NCI-H82 treated with DMSO at 0.1 percent for 48 hours (cell line): Measurements from ENCODE around the gene TEK.
A peak's percentile ranks its signal among the peaks of the same experiment; 100 is the strongest.
"Not testable (repeated sequence)": the region's sequence is repeated elsewhere in the genome, so short reads cannot be mapped to it uniquely, and the experiment has no call there.

ENCODE experiments used
- DNase-seq: peaks from one replicate; lab custom pipeline; 2025; ENCODE audit not compliant: unreplicated experiment; lab: John Stamatoyannopoulos, UW

Gene TEK

DNA sequence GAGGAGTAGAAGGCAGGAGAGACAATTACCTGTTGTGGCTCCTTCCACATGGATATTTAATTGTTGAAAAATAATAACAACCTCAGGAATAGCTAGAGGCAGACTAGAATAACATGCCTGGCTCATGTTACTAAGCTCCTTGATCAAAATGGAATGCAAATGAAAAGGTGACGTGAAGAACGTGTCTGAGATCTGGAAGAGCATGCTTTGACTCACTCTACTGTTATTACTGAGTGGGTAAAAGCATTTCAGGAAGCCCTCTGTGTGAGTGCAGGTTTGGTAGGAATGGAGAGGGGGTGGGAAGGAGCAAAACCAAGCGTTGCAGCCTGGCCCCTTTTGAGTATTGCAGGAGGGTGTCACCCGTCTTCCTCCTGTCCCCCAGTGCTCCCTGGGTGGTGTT, 103.2 kb downstream of the TEK start:
- no peak for DNase-seq

DNA sequence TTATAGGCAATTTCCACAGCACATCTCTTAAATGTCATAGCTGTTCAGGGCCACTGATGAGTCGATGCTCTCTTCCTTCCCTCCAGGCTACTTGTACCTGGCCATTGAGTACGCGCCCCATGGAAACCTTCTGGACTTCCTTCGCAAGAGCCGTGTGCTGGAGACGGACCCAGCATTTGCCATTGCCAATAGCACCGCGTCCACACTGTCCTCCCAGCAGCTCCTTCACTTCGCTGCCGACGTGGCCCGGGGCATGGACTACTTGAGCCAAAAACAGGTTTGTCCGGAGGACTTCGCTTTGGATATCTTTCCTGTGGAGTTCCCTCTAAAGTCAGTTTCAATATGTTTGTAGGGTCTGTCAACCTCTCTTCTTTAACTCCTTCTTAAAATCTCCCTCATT, 103.6 kb downstream of the TEK start:
- no peak for DNase-seq

DNA sequence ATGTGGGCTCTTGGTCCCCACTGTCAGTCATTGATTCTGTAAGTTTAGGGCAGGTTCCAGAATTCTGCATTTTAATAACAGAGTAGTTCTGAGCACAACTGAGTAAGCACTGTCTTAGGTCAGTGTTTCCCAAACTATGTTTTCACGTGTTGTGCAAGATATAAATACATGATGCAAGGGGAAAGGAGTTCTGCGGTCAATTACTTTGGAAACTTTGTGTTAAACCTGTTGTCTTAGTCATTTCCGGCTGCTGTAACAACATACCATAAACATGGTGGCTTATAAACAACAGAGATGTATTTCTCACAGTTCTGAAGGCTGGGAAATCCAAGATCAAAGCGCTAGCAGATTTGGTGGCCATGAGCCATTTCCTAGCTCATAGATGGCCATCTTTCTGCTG, 118.2 kb downstream of the TEK start:
- no peak for DNase-seq

DNA sequence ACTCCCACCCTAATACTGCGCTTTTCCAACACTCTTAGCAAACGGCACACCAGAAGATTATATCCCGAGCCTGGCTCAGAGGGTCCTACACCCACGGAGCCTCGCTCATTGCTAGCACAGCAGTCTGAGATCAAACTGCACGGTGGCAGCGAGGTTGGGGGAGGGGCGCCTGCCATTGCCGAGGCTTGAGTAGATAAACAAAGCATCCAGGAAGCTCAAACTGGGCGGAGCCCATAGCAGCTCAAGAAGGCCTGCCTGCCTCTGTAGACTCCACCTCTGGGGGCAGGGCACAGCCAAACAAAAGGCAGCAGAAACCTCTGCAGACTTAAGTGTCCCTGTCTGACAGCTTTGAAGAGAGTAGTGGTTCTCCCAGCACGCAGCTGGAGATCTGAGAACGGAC, 130.6 kb downstream of the TEK start:
- not testable (repeated sequence) for DNase-seq

DNA sequence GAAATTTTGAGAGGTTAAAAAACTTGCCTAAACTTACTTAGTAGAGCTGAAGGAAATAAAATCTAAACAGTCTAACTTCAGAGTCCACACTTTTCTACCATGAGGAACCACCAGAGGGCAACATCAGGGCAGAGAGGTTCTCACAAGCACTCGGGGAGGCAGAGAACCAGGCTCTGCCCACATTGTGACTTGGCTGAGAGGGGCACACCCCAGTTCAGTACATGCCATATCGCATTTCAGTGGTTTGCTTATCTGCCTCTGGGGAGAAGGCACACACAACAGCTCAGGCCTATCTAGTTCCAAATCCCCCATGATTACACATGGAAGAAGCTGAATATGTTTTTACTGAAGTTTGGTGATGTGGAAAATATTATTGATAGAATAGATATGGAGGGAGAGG, 138.7 kb downstream of the TEK start:
- no peak for DNase-seq

DNA sequence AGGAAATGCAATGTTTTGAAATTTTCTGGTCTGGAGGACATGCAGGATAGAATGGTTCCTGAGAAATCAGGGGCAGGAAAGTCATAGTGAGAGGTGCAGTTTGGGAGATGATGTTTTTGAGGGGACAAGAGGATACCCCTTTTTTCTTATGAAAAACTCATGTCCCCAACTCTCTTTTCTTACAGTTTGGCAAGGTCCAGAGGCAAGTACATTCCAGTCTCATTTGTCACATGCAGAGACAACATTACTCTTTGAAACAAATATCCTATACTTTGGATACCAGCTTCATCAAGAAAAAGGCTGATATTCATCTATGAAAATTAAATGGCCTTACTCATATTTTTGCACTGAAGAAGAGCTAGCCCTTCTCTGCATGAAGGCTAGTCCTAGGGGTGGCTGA, 139.7 kb downstream of the TEK start:
- no peak for DNase-seq

DNA sequence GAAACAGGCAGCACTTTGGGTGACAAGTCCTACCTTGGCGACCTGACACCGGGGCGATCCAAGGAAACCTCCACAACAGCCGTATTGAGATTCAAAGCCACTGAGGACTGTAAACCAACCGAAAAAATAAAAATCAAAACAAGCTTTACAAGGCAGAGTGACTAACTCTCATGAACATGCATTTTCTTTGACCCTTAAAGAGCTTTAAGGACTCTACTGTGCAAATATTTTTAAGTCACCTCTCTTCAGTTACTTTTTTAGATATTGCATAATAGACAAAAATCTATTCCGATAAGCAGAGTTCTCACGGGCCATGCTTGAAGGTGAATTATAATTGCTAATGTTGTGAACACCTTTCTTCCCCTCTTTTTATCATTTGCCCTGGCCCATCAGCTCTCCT, 149.6 kb downstream of the TEK start:
- no peak for DNase-seq

DNA sequence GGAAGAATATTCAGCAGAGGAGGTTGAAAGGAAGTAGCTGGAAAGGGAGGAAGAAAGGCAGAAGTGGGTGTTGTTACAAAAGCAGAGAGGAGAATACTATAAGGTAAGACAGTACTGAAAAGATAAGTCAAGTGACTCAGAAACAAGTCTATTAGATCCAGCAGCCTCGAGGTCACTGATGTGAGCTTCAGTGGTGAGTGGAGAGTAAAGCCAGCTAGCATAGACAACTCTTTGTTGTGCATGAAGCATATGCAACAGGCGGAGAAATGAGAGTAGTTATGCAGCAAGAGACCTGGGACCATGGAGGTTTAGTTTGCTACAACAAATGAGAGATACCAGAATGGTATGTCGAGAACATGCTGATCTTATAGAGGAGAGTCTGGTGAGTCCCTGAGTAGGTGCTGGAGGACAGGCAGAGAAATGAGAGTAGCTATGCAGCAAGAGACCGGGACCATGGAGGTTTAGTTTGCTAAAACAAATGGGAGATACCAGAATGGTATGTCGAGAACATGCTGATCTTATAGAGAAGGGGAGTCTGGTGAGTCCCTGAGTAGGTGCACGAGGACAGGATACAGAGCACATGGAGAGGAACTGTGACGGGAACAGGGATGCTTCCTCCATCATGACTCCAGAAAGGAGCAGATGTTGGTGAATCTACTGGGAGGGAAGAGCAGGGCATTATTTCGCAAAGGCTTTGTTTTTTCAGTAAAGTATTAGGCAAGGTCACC, 151.9 kb downstream of the TEK start:
- no peak for DNase-seq

DNA sequence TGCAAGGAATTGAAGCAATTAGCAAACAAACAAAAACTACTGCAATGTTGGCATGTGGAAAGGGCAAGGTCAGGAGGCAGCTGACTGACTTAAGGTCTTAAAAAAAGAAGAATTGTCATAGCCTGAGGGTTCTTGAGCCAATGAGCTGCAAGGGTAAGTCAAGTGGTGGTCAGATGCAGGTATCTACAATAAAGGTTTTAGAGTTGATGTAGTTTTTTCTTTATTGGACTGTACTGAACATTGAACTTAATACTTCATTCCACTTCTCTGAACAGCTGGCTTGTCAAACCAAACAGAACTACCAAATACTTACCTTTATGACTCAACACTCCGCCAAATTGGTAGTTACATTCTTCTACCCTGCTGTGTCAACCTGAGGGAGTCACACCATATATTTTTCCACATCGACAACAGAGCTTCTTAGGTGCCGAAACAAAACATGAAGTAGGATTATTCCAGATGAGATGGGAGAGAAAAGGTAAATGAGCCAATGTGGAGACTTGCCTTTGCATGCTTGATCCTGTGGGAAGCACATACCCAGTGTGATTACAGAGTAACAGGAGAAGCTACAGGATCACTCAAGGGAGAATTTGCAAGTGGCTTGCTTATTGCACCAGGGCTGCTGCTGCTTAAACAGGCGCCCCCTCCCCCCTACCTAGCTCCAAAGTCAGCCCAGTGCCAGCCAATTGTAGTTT, 152.6 kb downstream of the TEK start:
- no peak for DNase-seq

DNA sequence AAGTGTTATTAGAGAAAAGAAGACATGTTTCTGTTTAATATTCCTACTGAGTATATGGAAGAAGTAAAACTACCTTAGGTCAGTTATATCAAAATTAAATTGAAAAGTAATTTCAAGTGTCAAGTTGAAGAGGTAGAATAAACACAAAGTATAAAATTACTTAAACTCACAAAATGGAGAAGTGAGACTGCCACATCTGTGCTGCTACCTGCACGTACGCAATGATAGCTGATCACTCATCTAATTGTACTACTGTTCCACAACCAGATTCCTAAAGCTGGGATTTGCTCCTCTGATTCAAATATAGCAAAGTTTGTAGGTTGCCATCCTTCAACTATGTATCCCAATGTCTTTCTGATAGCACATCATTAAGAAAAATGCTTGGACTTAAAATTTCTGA, 163.1 kb downstream of the TEK start:
- DNase-seq = no peak

DNA sequence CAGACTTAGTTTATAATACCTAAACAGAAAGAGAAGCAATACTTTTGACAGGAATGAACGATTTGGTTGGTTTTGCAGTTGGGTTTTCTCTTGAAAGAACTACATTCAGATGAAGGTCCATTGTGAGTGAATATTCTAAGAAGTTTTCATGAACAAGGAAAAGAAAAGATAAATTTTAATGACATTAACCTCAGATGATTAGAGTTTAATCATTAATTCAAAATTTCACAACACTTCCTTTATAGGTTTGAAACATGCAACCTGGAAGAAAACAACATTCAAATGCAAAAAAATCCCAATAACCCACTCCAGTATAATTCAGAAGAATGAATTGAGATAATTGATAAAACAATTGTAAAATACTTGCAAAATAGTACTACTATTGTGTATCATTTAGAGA, 164.2 kb downstream of the TEK start:
- no peak for DNase-seq

DNA sequence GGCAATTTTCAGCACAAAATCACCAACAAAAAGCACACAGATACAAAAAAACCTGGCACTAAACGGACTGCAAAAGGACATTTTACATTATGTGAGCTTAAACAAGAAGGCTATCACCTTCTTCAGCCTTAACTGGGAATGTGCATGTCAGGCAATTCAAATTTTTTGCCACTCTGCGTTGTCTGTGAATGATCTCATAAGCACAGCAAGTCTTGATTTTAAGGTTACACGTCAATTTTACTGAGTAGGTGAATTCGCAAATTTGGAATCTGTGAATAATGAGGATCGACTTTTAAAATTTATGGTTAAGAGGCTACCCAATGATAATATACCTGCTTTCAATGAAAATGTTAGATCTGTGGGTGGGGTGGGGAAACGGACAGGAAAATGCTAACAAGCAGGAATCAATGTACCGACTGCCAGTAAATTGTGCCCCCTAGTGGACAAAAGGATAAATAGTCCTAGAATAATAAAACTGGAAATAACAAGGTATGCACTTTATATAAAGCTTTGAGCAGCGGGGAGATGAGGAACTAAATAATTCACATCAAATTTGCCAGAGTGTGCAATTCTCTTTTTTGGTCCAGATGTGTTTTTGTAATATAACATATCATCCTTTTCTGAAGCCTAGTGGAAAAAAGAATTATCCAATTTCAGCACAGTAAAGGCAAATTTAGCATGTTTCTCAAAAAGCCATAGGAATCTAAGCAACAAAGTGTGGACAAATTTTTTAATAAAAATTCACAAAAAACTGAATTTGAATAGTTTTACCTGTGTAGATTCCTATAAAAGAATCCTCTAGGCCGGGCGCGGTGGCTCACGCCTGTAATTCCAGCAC, 167.4 kb downstream of the TEK start:
- DNase-seq = peak; percentile 28

DNA sequence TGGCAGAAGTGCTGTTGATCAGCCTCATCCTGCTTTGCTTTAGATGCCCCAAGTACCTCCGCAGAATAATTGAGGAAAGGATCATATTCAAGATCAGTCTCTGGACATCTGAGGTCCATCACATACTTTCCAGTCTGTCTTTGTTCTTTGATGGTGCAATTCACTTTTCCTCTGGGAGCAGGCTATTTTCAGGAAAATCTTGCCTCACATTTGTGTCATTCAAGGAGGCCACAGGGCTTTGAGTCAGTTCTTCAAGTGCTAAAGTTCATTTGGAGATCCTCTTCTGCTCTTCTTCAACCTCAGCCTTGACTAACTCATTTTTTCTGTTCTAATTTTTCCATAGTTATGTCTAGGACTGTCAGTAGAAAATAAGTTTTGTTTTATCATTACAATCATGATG, 169.3 kb downstream of the TEK start:
- DNase-seq = no peak

DNA sequence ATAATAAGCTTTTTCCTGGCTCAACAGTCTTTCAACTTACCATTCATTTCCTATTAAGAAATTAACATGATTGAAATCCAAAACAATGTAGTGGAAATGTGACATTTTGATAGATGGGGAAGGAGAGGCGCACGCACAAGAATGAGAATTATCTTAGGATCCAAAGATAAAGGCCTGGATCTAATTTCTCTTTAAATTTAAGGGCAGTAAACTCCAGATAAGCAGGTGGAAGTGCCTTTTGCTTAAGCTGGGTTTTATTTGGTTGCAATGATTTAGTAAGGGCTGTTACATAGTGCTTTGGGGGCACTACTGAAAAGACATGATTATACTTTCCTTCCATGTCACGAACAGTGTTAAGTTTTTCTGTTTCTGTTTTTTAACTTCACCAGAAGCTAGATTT, 170.6 kb downstream of the TEK start:
- DNase-seq = no peak
